Esophagus (tissue), 2 donors: ENCODE results near the gene SLC38A8. TPM values are rescaled to one million over a fixed set of nuclear protein-coding genes. Genes with fewer than 3 reads are reported as not detected.

Experiments used
- H3K27ac ChIP-seq, 2 donors: one replicate each; pipeline ENCODE4 v1.5.1; 2013; ENCODE audit warnings: low read depth in 2 of 2, mild to moderate bottlenecking in 2 of 2, inconsistent platforms in 1 of 2, low read length in 1 of 2, moderate library complexity in 1 of 2
- H3K27me3 ChIP-seq, 2 donors: one replicate each; pipeline ENCODE4 v1.6.1; 2013; ENCODE audit warnings: low read length in 2 of 2, control low read depth in 1 of 2, mild to moderate bottlenecking in 1 of 2; ENCODE audit not compliant: insufficient read depth in 2 of 2, control insufficient read depth in 1 of 2
- H3K36me3 ChIP-seq, 2 donors: one replicate each; pipeline ENCODE4 v1.6.1; 2013; ENCODE audit warnings: low read length in 1 of 2; ENCODE audit not compliant: control insufficient read depth in 2 of 2, insufficient read depth in 2 of 2
- H3K4me1 ChIP-seq, 2 donors: one replicate each; pipeline ENCODE4 v1.6.1; 2013; ENCODE audit warnings: low read length in 1 of 2; ENCODE audit not compliant: control insufficient read depth in 2 of 2, insufficient read depth in 2 of 2
- H3K4me3 ChIP-seq, 2 donors: one replicate each; pipeline ENCODE4 v1.5.1; 2013; ENCODE audit warnings: low read length in 2 of 2, mild to moderate bottlenecking in 2 of 2, low read depth in 1 of 2, moderate library complexity in 1 of 2
- H3K9me3 ChIP-seq, 2 donors: one replicate each; pipeline ENCODE4 v1.6.1; 2013; ENCODE audit warnings: mild to moderate bottlenecking in 2 of 2, low read depth in 1 of 2, low read length in 1 of 2, moderate library complexity in 1 of 2; ENCODE audit not compliant: control insufficient read depth in 2 of 2, insufficient read depth in 1 of 2
- WGBS, 2 donors: extraction: QIAGEN DNeasy Blood & Tissue Kit; methylation state at CpG; one replicate each; pipeline ENCODE4 v1.1.7; 2013; 5-methylcytosine and 5-hydroxymethylcytosine counted together
- polyA plus RNA-seq, 2 donors: library from polyadenylated mRNA; stranded (reverse); fragments of 200-250 nt; gene quantifications; one replicate each; pipeline ENCODE4 v1.2.3, GENCODE V29; 2013
- donor health status: healthy with polysubstance abuse.
- donor health status: Bipolar disorder and iron deficiency.

SLC38A8 gene
- polyA plus RNA-seq, 2 donors = 0.06 TPM; not detected in 1

GRCh38 chr16:83980794-83981193, 61.8 kb downstream of the SLC38A8 start:
- no peaks in the 10 kb centered on the region for H3K4me1 ChIP-seq
- H3K27me3 ChIP-seq = no peaks in the 10 kb centered on the region
- H3K9me3 ChIP-seq = peaks cover 0 to 7% of the 10 kb centered on the region in 2 donors
- WGBS, 2 donors = 92 to 94% methylated on average over 2 of the region's 2 CpGs
- no peak overlapping the region for H3K27ac ChIP-seq
- no peak overlapping the region for H3K4me3 ChIP-seq
- H3K36me3 ChIP-seq = no peaks in the 10 kb centered on the region

DNA sequence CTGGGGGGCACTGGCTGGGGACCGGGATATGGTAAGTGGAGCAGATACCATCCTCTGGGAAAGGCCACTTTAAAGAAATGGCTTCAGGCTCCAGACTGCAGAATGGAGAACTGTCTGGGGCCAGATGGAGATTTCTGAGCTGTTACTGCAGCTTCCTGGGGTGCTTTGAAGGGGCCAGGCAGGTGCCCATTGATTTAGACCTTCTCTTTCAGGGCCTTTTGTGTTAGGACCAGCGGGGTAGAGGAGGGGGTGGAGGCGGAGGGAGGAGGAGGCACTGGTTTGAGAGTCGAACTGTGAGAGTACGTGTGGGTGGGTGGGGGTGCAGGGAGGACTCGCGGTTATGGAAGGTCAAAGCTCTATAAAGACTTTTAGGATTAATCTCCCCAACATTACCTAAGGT, 63.2 kb downstream of the SLC38A8 start:
- H3K27me3 ChIP-seq = no peaks in the 10 kb centered on the region
- no peak overlapping the region for H3K4me3 ChIP-seq
- 88 to 89% methylated on average over 7 of the region's 7 CpGs for WGBS, 2 donors
- peaks cover 0 to 7% of the 10 kb centered on the region in 2 donors for H3K9me3 ChIP-seq
- H3K4me1 ChIP-seq = no peaks in the 10 kb centered on the region
- no peak overlapping the region for H3K27ac ChIP-seq
- H3K36me3 ChIP-seq = no peaks in the 10 kb centered on the region

DNA sequence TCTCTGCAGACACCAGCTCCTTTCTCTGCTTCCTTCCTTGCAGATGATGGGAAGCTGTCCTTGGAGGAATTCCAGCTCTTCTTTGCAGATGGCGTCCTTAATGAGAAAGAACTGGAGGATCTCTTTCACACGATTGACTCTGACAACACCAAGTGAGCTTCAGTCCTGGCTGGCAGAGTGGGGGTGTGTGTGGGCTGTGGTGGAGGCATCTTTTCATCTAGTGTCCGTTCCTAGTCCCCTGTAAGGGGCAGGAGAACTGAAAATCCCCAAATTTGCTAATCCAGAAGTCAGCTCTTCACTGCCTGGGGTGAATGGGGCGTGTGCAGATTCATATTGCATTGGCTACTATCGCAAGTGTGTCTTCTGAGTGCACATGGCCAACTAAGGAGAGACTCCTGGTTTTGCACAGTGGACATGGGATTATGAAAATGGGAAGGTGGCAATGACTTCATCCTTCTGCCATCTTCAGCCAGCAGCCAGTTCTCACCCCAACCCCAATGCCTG, 64.1 kb downstream of the SLC38A8 start:
- H3K27ac ChIP-seq = no peak overlapping the region
- H3K27me3 ChIP-seq = no peaks in the 10 kb centered on the region
- no peaks in the 10 kb centered on the region for H3K36me3 ChIP-seq
- no peak overlapping the region for H3K4me3 ChIP-seq
- H3K4me1 ChIP-seq = no peaks in the 10 kb centered on the region
- peaks cover 0 to 7% of the 10 kb centered on the region in 2 donors for H3K9me3 ChIP-seq
- 84 to 89% methylated on average over 5 of the region's 5 CpGs for WGBS, 2 donors

DNA sequence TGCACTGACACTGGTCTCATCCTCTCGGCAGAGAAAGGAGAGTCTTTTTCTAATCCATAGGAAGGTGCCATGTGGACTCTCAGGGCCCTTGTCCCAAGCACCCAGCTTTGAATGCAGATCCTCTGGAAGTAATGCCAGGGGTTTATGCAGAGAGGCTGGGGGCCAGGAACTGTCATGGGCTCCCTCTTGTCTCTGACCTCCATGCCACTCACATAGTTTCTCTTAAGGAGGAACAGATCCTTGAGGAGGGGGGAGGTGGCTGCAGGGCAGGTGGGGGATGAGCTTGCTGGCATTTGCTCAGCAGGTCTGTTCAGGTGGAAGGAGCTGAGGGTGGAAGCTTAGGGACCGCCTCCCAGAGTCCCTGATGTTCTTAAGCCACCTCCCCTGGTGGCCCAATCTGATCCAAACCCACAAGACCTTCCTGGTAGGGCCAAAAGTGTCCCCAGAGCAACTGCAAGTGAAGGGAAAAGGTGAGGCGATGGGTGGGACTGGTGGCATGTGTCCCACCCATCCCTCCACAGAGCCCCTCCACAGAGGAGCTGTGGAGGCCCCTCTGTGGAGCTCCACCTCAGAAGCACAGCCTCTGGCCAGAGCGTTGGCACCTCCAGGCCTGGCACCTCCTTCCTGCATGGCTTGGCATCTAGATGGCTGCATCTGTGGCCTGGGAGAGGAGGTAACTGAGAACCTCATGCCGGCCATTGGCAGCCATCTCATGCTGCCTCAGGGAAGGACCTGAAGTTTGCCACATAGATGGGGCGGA, 65.4 kb downstream of the SLC38A8 start:
- Histone ChIP-seq H3K9me3 (peaks cover 0 to 7% of the 10 kb centered on the region in 2 donors), H3K36me3 (no peaks in the 10 kb centered on the region), H3K4me3 (no peak overlapping the region), H3K27me3 (no peaks in the 10 kb centered on the region), H3K4me1 (no peaks in the 10 kb centered on the region), H3K27ac (no peak overlapping the region)
- 82 to 90% methylated on average over 6 of the region's 6 CpGs for WGBS, 2 donors

GRCh38 chr16:83975590-83976260, 66.9 kb downstream of the SLC38A8 start:
- Histone ChIP-seq H3K4me3 (no peak overlapping the region), H3K36me3 (no peaks in the 10 kb centered on the region), H3K27me3 (no peaks in the 10 kb centered on the region), H3K9me3 (peaks cover 0 to 7% of the 10 kb centered on the region in 2 donors), H3K4me1 (no peaks in the 10 kb centered on the region), H3K27ac (no peak overlapping the region)
- 75 to 79% methylated on average over 15 of the region's 15 CpGs for WGBS, 2 donors

GRCh38 chr16:83974475-83974874, 68.1 kb downstream of the SLC38A8 start:
- H3K4me3 ChIP-seq = no peak overlapping the region
- no peaks in the 10 kb centered on the region for H3K4me1 ChIP-seq
- H3K9me3 ChIP-seq = peaks cover 0 to 7% of the 10 kb centered on the region in 2 donors
- no peaks in the 10 kb centered on the region for H3K36me3 ChIP-seq
- H3K27me3 ChIP-seq = no peaks in the 10 kb centered on the region
- WGBS, 2 donors = 53 to 56% methylated on average over 7 of the region's 7 CpGs
- H3K27ac ChIP-seq = no peak overlapping the region

- Histone ChIP-seq H3K9me3 (peaks cover 0 to 7% of the 10 kb centered on the region in 2 donors), H3K27ac (no peak overlapping the region), H3K4me3 (no peak overlapping the region), H3K4me1 (no peaks in the 10 kb centered on the region), H3K36me3 (no peaks in the 10 kb centered on the region), H3K27me3 (no peaks in the 10 kb centered on the region)
- 80 to 86% methylated on average over 22 of the region's 22 CpGs for WGBS, 2 donors
These were observed 68.8 kb downstream of the SLC38A8 start for GRCh38 chr16:83973581-83974385.

- Histone ChIP-seq H3K27ac (no peak overlapping the region), H3K4me1 (no peaks in the 10 kb centered on the region), H3K4me3 (no peak overlapping the region), H3K36me3 (no peaks in the 10 kb centered on the region), H3K9me3 (peaks cover 0 to 1% of the 10 kb centered on the region in 2 donors), H3K27me3 (no peaks in the 10 kb centered on the region)
- 76 to 82% methylated on average over 10 of the region's 10 CpGs for WGBS, 2 donors
These were observed 69.5 kb downstream of the SLC38A8 start for GRCh38 chr16:83973077-83973476.

GRCh38 chr16:83972256-83973008, 70.2 kb downstream of the SLC38A8 start:
- H3K27me3 ChIP-seq = no peaks in the 10 kb centered on the region
- no peaks in the 10 kb centered on the region for H3K9me3 ChIP-seq
- H3K27ac ChIP-seq = no peak overlapping the region
- no peaks in the 10 kb centered on the region for H3K36me3 ChIP-seq
- H3K4me1 ChIP-seq = no peaks in the 10 kb centered on the region
- WGBS, 2 donors = 82 to 83% methylated on average over 19 of the region's 19 CpGs
- no peak overlapping the region for H3K4me3 ChIP-seq
